ENCODE measurements around the gene MICU2. TPM values are rescaled to one million over a fixed set of nuclear protein-coding genes. Genes with fewer than 3 reads are reported as not detected.

Gene MICU2
- total and polyA plus RNA-seq, 3 donors from 2014 or later, result 43.2 to 98.9 (median 81.1) TPM

DNA sequence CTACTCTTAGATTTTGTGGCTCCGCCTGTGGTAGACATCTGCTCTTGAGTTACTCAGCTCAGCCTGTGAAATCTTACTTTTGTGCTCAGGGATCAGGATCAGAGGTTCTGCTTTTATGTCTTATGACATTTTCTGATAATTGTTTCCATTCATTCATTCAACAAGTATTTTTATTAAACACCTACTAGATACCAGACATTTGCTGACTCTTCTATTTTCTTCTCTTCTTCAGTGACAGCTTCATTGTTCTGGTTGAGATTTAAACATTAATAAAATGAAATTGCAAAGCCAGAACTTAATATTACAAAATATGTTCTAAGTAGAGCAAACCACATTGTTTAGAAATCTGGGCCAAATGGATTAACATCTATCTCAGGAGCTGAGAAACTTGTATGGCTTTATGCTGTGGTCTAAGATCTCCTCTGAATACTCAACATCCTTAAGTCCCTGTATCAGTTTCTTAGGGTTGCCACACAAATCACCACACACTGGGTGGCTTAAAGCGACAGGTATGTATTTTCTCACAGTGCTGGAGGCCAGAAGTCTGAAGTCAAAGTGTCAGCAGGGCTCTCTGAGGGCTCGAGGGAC is 15.8 kb upstream of the MICU2 start:
- TF ChIP-seq, protein P1, sequence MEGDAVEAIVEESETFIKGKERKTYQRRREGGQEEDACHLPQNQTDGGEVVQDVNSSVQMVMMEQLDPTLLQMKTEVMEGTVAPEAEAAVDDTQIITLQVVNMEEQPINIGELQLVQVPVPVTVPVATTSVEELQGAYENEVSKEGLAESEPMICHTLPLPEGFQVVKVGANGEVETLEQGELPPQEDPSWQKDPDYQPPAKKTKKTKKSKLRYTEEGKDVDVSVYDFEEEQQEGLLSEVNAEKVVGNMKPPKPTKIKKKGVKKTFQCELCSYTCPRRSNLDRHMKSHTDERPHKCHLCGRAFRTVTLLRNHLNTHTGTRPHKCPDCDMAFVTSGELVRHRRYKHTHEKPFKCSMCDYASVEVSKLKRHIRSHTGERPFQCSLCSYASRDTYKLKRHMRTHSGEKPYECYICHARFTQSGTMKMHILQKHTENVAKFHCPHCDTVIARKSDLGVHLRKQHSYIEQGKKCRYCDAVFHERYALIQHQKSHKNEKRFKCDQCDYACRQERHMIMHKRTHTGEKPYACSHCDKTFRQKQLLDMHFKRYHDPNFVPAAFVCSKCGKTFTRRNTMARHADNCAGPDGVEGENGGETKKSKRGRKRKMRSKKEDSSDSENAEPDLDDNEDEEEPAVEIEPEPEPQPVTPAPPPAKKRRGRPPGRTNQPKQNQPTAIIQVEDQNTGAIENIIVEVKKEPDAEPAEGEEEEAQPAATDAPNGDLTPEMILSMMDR (IDR thresholded peaks at IDR 0.05), result no peak
- TF ChIP-seq POLR2A (IDR thresholded peaks at IDR 0.05), result no peak
- Histone ChIP-seq H3K27ac (no peak overlapping the region), H3K9me3 (no peaks in the 10 kb centered on the region), H3K4me3 (no peak overlapping the region), H3K4me1 (no peaks in the 10 kb centered on the region), H3K36me3 (ENCODE audit: low read depth, missing control alignments) (no peaks in the 10 kb centered on the region), H3K27me3 (no peaks in the 10 kb centered on the region)
- intact Hi-C loops (cut with DNase I; ENCODE audit: low total_unique reads), result no loop called here
- DNase-seq, result no peak
- WGBS, 2 donors, result 68 to 78% methylated on average over 3 of the region's 3 CpGs

DNA sequence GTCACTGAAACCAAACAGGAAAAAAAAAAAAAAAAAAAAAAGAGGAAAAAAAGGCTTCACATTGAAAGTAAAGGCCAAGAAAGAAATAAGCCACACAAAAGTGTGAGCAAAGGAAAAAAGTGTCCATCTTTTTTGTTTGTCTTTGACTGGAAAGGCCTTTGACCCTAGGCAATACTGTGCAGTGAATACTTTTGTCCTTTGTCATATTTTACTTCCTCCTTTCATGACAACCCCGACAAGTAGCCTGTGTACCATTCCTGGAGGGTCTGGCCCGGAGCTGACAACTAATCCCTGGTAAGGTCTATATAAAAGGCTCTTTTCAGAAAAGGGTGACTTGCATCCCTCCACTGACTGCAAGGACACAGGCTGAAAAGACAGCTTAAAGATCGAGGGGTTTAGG is 12.9 kb upstream of the MICU2 start:
- Histone ChIP-seq H3K9me3 (no peaks in the 10 kb centered on the region), H3K27me3 (no peaks in the 10 kb centered on the region), H3K36me3 (ENCODE audit: low read depth, missing control alignments) (no peaks in the 10 kb centered on the region), H3K4me3 (no peak overlapping the region), H3K4me1 (no peaks in the 10 kb centered on the region), H3K27ac (no peak overlapping the region)
- TF ChIP-seq, protein P1 (IDR thresholded peaks at IDR 0.05), result no peak
- TF ChIP-seq POLR2A (IDR thresholded peaks at IDR 0.05), result no peak
- DNase-seq, result no peak
- 76 to 80% methylated on average over 3 of the region's 3 CpGs for WGBS, 2 donors
- intact Hi-C loops (cut with DNase I; ENCODE audit: low total_unique reads), result no loop called here

DNA sequence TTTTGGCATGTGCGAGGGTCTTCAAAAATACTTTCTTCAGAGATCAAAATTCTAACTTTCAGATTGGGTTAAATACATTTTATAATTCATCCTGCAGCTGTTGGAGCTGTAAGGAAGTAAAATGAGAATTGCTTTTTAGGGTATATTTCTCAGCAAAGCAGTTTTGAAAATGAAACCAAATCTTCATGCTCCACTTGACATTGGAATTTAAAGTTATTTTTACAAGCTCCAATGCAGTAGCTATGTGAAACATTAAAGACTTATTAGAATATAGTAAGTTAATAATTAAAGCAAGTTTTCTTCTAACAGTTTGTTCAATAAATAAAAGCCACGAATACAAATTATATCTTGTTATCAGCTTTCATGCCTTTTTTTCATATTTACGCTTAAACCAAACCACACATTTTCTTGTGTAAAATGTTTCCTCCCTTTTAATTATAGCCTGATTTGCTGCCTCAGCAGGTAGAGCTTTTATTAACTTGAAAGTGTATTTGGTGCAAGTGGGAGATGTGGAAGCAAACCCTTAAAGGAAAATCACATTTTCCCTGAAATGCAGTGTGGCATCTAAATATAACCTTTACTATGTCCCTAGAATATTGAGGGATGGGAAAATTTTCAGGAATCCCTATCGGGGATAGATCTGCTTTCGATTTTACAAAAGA is 12.4 kb upstream of the MICU2 start:
- TF ChIP-seq POLR2A (IDR thresholded peaks at IDR 0.05), result no peak
- TF ChIP-seq, protein P1 (IDR thresholded peaks at IDR 0.05), result no peak
- 57 to 92% methylated on average over 5 of the region's 5 CpGs for WGBS, 2 donors
- Histone ChIP-seq H3K27ac (no peak overlapping the region), H3K9me3 (no peaks in the 10 kb centered on the region), H3K36me3 (ENCODE audit: low read depth, missing control alignments) (no peaks in the 10 kb centered on the region), H3K4me1 (no peaks in the 10 kb centered on the region), H3K4me3 (no peak overlapping the region), H3K27me3 (no peaks in the 10 kb centered on the region)
- DNase-seq, result no peak
- intact Hi-C loops (cut with DNase I; ENCODE audit: low total_unique reads), result no loop called here

DNA sequence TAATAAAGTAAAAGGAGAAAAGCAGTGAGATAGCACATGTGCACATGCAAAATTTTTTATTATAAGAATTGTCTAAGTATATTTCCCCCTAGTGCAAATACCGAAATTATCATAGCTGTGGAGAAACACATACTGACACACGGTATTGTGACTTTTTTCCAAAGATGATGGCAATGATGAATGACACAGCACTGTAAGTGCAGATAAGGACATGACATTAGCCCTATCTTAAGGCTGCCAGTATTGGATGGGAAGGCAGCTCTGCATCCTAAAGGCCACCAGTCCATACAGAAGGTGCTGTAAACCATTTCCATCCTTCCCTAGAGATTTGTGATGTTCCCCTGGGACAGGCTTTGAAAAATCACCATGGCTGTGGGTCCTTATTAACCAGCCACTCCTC is 11.5 kb upstream of the MICU2 start:
- Histone ChIP-seq H3K27ac (no peak overlapping the region), H3K9me3 (no peaks in the 10 kb centered on the region), H3K27me3 (no peaks in the 10 kb centered on the region), H3K4me3 (no peak overlapping the region), H3K36me3 (ENCODE audit: low read depth, missing control alignments) (no peaks in the 10 kb centered on the region), H3K4me1 (no peaks in the 10 kb centered on the region)
- no peak for DNase-seq
- WGBS, 2 donors, result 84 to 85% methylated on average over 2 of the region's 2 CpGs
- no peak for TF ChIP-seq POLR2A (IDR thresholded peaks at IDR 0.05)
- TF ChIP-seq, protein P1 (IDR thresholded peaks at IDR 0.05), result no peak
- intact Hi-C loops (cut with DNase I; ENCODE audit: low total_unique reads), result no loop called here

DNA sequence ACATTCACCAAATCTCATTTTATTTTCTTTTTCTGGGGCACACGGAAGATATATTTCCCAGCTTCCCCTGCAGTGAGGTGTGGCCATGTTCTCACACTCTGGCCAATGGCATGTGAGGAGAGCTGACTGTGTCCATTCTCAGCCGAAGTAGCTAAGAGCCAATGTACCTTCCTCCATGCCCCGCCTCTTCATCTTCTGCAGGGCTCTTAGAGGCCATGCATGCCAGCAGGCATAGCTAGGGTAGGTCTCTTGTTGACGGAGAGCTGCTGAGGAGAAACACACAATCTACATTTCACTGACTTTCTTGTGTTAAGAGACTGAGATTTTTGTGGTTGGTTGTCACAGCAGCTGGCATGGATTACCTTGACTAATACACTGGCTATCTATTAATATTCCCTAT is 9.8 kb upstream of the MICU2 start:
- DNase-seq, result no peak
- Histone ChIP-seq H3K4me3 (no peak overlapping the region), H3K27ac (no peak overlapping the region), H3K27me3 (no peaks in the 10 kb centered on the region), H3K4me1 (no peaks in the 10 kb centered on the region), H3K36me3 (ENCODE audit: low read depth, missing control alignments) (no peaks in the 10 kb centered on the region), H3K9me3 (no peaks in the 10 kb centered on the region)
- TF ChIP-seq, protein P1 (IDR thresholded peaks at IDR 0.05), result no peak
- TF ChIP-seq POLR2A (IDR thresholded peaks at IDR 0.05), result no peak
- WGBS, 2 donors, result 70 to 75% methylated on average over 4 of the region's 4 CpGs
- intact Hi-C loops (cut with DNase I; ENCODE audit: low total_unique reads), result no loop called here
